PFSK-1 (cell line): Measurements from ENCODE around the gene CTSF.

Source experiments
- POLR2AphosphoS5 ChIP-seq: IDR thresholded peaks from 2 replicates; pipeline ENCODE4 v1.6.1; 2012; ENCODE audit warnings: low read depth, mild to moderate bottlenecking, control low read depth, low read length, moderate library complexity
- REST ChIP-seq, 2 experiments: IDR thresholded peaks; 2 replicates each; pipeline versions ENCODE4 v1.6.1 to v1.8.0; 2011 to 2012; ENCODE audit warnings: low read depth in 2 of 2, low read length in 2 of 2, control low read depth in 1 of 2, inconsistent platforms in 1 of 2, mild to moderate bottlenecking in 1 of 2, moderate library complexity in 1 of 2; ENCODE audit not compliant: insufficient read depth in 1 of 2
- SIN3A ChIP-seq: IDR thresholded peaks from 2 replicates; pipeline ENCODE4 v1.6.1; 2012; ENCODE audit warnings: mild to moderate bottlenecking, low read length, moderate library complexity, borderline replicate concordance; ENCODE audit not compliant: insufficient read depth
- TAF1 ChIP-seq: IDR thresholded peaks from 2 replicates; pipeline ENCODE4 v1.6.1; 2012; ENCODE audit warnings: low read length, control low read depth, borderline replicate concordance; ENCODE audit not compliant: insufficient read depth

- TF ChIP-seq SIN3A = no peak
- TF ChIP-seq REST (IDR thresholded peaks at IDR 0.05; ENCODE audit: insufficient read depth in 1 of 2, low read depth in 2 of 2, low read length in 2 of 2) = no peak
- no peak for TF ChIP-seq POLR2AphosphoS5
- no peak for TF ChIP-seq TAF1
These were observed 10.7 kb upstream of the CTSF start for GRCh38 chr11:66579017-66579606.
